ENCODE results near the gene KCTD18.

Gene KCTD18

DNA sequence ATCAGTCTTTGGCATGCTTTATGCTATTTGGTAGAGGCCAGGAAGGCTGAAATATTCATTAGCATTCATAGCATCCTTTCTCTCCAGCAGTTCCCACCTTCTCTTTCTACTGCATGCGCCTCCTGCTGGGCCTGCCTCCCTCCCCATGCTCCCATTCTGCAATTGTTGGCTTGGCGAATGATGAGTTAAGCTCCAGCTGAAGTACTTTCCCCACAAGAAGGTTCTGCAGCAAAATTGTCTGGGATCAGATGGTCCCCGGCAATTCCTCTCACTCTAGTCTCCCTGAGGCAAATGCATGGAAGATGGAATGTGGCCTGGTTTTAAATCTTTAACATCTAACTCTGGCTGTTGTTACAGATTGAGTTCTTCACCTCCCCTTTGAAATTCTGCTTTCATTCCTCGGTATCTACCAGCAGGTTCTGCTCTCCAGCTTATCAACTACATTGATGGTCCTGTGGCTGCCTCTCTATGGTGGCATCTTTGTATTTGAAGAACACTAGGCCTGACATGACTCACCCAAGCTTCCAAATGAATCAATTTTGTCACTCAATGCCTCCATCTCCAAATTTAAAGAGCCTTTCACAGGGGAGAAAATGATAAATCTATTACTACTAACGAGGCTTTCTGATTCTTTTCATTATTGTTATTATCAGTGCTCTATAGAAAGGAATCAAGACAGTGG lies 55.9 kb downstream of the KCTD18 start:
- no peak for DNase-seq

GRCh38 chr2:200453142-200453852 lies 56.6 kb downstream of the KCTD18 start:
- DNase-seq = no peak

GRCh38 chr2:200452377-200452776 lies 57.5 kb downstream of the KCTD18 start:
- DNase-seq = no peak

DNA sequence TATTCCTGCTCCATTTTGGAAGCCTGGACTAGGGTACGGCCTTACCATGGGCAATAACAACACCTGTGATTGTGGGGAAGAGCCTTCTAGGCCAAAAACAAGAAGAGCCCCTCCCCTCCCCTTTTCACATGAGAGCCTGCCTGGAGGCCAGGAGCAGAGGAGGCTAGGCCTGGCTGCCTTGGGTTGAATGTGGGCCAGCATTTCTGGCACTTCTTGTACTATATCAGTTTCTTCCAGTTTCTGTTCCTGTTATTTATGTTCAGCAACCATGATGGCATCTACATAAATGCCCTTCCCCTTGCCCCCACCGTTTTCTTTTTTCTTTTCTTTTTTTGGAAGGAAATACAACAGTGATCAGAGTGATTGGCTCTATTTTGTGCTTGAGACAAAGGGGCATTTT lies 58.4 kb downstream of the KCTD18 start:
- DNase-seq = no peak

GRCh38 chr2:200450288-200450687 lies 59.6 kb downstream of the KCTD18 start:
- no peak for DNase-seq

- DNase-seq = no peak
Measured at GRCh38 chr2:200449149-200449548, 60.7 kb downstream of the KCTD18 start.

DNA sequence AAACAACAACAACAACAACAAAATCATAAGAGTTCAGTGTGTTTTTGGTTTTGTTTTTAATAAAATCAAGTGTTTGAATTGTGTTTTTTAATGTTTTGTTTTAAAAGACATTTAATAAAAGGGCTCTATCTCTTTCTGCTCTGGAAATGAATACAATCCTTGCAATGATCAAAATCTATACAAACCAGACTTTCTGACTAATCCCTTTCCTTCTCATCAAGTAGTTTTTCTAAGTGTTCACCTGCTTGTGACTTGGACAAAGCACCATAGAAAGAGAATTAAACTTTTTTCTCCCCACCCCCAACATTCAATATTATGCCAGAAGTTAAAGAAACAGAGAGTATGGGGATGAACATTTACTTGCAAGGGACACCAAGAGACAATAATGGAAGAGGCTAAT lies 61.4 kb downstream of the KCTD18 start:
- DNase-seq = no peak

GRCh38 chr2:200447139-200447855 lies 62.6 kb downstream of the KCTD18 start:
- no peak for DNase-seq

DNA sequence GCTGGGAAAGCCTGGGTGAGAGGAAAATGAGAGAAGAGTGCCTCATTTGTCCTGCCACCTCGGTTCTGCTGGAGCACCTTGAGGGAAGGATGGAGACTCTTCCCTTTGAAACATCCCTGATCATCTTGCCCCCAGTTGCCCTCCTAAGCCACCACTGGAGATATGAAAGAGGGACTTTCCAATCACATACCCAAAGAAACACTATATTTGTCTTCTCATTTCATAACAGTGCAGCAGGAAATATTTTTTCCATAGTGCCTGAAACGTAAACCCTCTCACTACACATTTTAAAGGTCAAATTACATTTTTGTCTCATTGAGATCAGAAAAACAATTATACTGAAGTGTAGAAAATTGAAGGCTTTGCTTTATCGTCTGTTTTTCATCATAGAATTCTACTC lies 63.3 kb downstream of the KCTD18 start:
- DNase-seq = no peak

DNA sequence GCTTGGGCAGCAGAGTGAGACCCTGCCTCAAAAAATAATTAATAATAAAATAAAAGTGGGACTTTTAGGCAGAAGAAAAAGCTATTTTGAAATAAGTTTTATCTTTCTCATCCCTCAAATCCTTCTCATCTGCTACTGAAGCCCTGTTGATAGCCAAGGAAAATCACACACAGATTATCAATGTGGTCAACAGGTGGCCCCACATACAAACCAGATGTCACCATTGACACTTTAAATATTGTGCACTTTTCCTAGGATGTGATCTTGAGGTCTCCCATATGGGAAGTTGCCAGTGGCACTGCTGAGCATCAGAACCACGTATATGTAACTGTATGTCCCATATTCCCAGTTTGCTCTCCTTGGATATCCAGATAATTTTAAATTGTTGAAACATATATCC lies 64.6 kb downstream of the KCTD18 start:
- DNase-seq = no peak

DNA sequence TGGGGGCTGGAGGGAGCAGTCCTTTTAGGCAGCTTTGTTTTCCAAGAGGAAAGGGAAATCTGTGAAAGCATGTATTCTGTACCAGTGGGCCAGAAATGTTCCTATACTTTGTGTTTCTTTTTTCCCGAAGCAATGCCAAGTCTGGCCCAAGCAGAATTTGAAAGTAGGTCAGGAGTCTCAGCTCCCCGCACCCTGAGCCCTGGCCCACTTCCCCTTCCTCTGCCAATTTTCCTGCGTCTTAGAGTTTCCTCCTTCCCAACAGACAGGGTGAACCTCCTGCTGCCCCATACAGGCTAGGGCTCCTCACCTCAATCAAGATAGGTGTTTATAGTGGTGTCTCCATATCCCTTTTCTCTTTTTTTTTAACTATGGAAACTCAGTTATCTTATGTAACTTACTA lies 65.3 kb downstream of the KCTD18 start:
- no peak for DNase-seq

DNA sequence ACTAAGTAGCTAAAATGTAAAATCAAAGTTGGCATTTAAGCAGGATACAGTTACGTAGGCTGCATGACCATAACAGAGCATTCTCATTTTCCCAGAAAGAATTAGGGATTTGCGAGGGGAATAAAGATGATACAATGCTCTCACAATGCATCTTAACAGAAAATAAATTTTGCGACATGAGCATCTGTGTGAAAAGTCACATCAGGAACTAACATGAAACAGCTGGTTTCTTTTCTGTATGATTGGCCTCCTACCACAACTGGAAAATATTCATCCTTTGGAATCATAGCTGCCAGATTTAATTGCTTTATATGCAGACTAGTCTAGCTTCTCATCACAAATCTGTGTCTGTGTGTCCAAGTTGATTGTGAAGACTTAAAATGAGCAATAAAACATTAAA lies 66.0 kb downstream of the KCTD18 start:
- no peak for DNase-seq

DNA sequence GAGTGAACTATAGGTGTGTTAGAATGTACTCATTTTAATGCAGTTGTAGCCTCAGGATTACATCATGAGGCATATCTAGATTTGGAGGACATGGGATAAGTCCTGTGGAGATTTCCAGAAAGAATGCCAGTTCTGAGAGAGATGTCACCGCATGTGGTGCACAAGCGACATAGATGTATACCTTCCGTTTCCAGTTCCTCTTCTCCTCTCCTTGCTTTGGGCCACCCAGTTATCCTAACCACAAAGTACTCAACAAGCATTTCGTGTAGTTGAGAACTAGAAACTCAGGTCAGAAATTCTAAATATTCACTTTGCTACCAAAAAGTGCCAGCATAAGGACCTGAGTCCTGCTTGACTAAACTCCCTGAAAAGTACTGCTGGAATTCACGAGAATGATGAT lies 66.5 kb downstream of the KCTD18 start:
- DNase-seq = no peak

- no peak for DNase-seq
Measured at GRCh38 chr2:200442471-200442870, 67.4 kb downstream of the KCTD18 start.

- DNase-seq = no peak
Measured at GRCh38 chr2:200439981-200440380, 69.9 kb downstream of the KCTD18 start.
